ENCODE data around the gene ANKRD11. TPM values are rescaled to one million over a fixed set of nuclear protein-coding genes. Genes with fewer than 3 reads are reported as not detected.

The ANKRD11 gene
- total RNA-seq, 1 experiment from 2014 or later: 266 TPM

DNA sequence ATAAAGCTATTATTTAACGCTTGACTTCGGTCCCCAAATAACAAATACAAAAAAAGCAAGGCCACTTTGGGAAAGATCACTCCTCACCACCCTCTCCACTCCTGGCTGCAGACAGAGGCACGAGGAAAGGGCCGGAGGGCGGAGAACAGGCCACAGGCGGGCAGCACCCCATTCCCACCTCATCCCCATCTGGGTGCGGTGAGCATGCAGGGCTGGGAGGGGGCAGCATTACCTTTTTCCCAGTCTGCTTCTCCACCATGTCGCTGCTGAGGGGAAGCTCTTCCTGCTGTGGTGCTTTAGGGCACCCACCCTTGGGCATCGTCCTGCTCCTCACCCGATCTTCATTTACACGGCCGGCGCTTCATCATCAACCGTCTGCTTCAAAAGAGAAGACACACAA, 173.7 kb downstream of the ANKRD11 start:
- TF ChIP-seq ELF1 (IDR thresholded peaks at IDR 0.05; ENCODE audit: borderline replicate concordance, low read depth) (no peak), TCF7L2 (IDR thresholded peaks at IDR 0.05; ENCODE audit: borderline replicate concordance, extremely low read depth, insufficient read depth, insufficient read length) (no peak), ZNF274 (IDR thresholded peaks at IDR 0.05; ENCODE audit: low read depth, low read length) (no peak), SIN3A (IDR thresholded peaks at IDR 0.05; ENCODE audit: low read depth) (no peak), SRF (IDR thresholded peaks at IDR 0.05; ENCODE audit: low read depth) (no peak), EGR1 (IDR thresholded peaks at IDR 0.05; ENCODE audit: low read depth) (no peak), EZH2phosphoT487 (IDR thresholded peaks at IDR 0.05; ENCODE audit: borderline replicate concordance) (no peak), RAD21 (IDR thresholded peaks at IDR 0.05; ENCODE audit: low read depth) (no peak), CEBPB (IDR thresholded peaks at IDR 0.05; ENCODE audit: low read depth) (no peak), FOSL1 (IDR thresholded peaks at IDR 0.05; ENCODE audit: low read depth) (no peak), EZH2 (IDR thresholded peaks at IDR 0.05) (no peak), POLR2A (IDR thresholded peaks at IDR 0.05; ENCODE audit: borderline replicate concordance, extremely low read depth, insufficient read depth, insufficient read length) (no peak)
- TF ChIP-seq, protein P1, sequence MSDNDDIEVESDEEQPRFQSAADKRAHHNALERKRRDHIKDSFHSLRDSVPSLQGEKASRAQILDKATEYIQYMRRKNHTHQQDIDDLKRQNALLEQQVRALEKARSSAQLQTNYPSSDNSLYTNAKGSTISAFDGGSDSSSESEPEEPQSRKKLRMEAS (IDR thresholded peaks at IDR 0.05): no peak
- TF ChIP-seq, protein P2, sequence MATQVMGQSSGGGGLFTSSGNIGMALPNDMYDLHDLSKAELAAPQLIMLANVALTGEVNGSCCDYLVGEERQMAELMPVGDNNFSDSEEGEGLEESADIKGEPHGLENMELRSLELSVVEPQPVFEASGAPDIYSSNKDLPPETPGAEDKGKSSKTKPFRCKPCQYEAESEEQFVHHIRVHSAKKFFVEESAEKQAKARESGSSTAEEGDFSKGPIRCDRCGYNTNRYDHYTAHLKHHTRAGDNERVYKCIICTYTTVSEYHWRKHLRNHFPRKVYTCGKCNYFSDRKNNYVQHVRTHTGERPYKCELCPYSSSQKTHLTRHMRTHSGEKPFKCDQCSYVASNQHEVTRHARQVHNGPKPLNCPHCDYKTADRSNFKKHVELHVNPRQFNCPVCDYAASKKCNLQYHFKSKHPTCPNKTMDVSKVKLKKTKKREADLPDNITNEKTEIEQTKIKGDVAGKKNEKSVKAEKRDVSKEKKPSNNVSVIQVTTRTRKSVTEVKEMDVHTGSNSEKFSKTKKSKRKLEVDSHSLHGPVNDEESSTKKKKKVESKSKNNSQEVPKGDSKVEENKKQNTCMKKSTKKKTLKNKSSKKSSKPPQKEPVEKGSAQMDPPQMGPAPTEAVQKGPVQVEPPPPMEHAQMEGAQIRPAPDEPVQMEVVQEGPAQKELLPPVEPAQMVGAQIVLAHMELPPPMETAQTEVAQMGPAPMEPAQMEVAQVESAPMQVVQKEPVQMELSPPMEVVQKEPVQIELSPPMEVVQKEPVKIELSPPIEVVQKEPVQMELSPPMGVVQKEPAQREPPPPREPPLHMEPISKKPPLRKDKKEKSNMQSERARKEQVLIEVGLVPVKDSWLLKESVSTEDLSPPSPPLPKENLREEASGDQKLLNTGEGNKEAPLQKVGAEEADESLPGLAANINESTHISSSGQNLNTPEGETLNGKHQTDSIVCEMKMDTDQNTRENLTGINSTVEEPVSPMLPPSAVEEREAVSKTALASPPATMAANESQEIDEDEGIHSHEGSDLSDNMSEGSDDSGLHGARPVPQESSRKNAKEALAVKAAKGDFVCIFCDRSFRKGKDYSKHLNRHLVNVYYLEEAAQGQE (IDR thresholded peaks at IDR 0.05; ENCODE audit: low read depth): no peak
- TF ChIP-seq, protein P3, sequence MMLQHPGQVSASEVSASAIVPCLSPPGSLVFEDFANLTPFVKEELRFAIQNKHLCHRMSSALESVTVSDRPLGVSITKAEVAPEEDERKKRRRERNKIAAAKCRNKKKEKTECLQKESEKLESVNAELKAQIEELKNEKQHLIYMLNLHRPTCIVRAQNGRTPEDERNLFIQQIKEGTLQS (IDR thresholded peaks at IDR 0.05): no peak
- TF ChIP-seq, protein P4, sequence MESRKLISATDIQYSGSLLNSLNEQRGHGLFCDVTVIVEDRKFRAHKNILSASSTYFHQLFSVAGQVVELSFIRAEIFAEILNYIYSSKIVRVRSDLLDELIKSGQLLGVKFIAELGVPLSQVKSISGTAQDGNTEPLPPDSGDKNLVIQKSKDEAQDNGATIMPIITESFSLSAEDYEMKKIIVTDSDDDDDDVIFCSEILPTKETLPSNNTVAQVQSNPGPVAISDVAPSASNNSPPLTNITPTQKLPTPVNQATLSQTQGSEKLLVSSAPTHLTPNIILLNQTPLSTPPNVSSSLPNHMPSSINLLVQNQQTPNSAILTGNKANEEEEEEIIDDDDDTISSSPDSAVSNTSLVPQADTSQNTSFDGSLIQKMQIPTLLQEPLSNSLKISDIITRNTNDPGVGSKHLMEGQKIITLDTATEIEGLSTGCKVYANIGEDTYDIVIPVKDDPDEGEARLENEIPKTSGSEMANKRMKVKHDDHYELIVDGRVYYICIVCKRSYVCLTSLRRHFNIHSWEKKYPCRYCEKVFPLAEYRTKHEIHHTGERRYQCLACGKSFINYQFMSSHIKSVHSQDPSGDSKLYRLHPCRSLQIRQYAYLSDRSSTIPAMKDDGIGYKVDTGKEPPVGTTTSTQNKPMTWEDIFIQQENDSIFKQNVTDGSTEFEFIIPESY (IDR thresholded peaks at IDR 0.05; ENCODE audit: extremely low read depth, insufficient replicate concordance, low read length): no peak
- TF ChIP-seq, protein P5, sequence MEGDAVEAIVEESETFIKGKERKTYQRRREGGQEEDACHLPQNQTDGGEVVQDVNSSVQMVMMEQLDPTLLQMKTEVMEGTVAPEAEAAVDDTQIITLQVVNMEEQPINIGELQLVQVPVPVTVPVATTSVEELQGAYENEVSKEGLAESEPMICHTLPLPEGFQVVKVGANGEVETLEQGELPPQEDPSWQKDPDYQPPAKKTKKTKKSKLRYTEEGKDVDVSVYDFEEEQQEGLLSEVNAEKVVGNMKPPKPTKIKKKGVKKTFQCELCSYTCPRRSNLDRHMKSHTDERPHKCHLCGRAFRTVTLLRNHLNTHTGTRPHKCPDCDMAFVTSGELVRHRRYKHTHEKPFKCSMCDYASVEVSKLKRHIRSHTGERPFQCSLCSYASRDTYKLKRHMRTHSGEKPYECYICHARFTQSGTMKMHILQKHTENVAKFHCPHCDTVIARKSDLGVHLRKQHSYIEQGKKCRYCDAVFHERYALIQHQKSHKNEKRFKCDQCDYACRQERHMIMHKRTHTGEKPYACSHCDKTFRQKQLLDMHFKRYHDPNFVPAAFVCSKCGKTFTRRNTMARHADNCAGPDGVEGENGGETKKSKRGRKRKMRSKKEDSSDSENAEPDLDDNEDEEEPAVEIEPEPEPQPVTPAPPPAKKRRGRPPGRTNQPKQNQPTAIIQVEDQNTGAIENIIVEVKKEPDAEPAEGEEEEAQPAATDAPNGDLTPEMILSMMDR (IDR thresholded peaks at IDR 0.05 in 2 of 3, conservative IDR thresholded peaks at IDR 0.05 in 1 of 3; ENCODE audit: borderline replicate concordance in 1 of 3, insufficient read depth in 1 of 3, low read depth in 2 of 3, low read length in 2 of 3): no peak
- ATAC-seq (no peak), DNase-seq (ENCODE audit: low read depth, low spot score) (no peak)
- Histone ChIP-seq H3K4me1 (ENCODE audit: control insufficient read depth in 1 of 2, insufficient read depth in 2 of 2, low read length in 2 of 2) (peaks cover 61 to 77% of the 10 kb centered on the region in 2 experiments), H3K79me2 (ENCODE audit: insufficient read depth, low read length) (peaks cover 99% of the 10 kb centered on the region), H3K9ac (ENCODE audit: low read length) (peak overlapping the region; percentile 39; the same call in 1 of the 2 replicates), H3K27ac (ENCODE audit: low read depth, low read length) (peak overlapping the region; percentile 45), H2AFZ (ENCODE audit: low read depth, low read length, poor library complexity, severe bottlenecking) (no peak overlapping the region), H3K4me3 (replicated peaks in 1 of 2; ENCODE audit: low read depth in 1 of 2, low read length in 2 of 2) (peak overlapping the region in 1 of 2 experiments; percentile 28; a peak in 1 of 4 replicates), H3K36me3 (ENCODE audit: control insufficient read depth in 1 of 2, insufficient read depth in 2 of 2, low read length in 2 of 2) (peaks cover 8 to 27% of the 10 kb centered on the region in 2 experiments; a peak in 3 of 4 replicates), H3K9me3 (ENCODE audit: control insufficient read depth in 1 of 2, insufficient read depth in 1 of 2, low read depth in 1 of 2, low read length in 2 of 2) (no peaks in the 10 kb centered on the region), H3K4me2 (ENCODE audit: low read length) (peak overlapping the region; percentile 69), H3K9me2 (ENCODE audit: insufficient read depth) (no peaks in the 10 kb centered on the region), H4K20me1 (ENCODE audit: insufficient read depth) (peaks cover 11% of the 10 kb centered on the region; the same call in 1 of the 2 replicates), H3K27me3 (ENCODE audit: insufficient read depth, low read length) (no peaks in the 10 kb centered on the region)
- ChIA-PET RAD21 (ENCODE audit: low non-redundant PET in 1 of 2, low total read pairs in 2 of 2, uncharacterized antibody in 2 of 2, unreplicated experiment in 2 of 2) (no interaction called here), POLR2A (no interaction called here), CTCF (interaction anchor here (1.0 kb wide), 1 partner anchor 9 kb away, joined by 3 read pairs; no protein-coding TSS in a partner anchor)
- BruUV-seq (replicated peaks): no TSS peak
- intact Hi-C loops (cut with micrococcal nuclease): no loop called here

All from HCT116 (cell line).